HG02588 (cell line): Measurements from ENCODE around the gene HYKK.
"Not testable (repeated sequence)": the region's sequence is repeated elsewhere in the genome, so short reads cannot be mapped to it uniquely, and the experiment has no call there.

ENCODE experiments used
- ATAC-seq: cut with Tn5 transposase; IDR thresholded peaks from one replicate; pipeline ENCODE4 v1.9.1; 2021; ENCODE audit warnings: mild to moderate bottlenecking, moderate library complexity; ENCODE audit not compliant: unreplicated experiment

Gene HYKK

GRCh38 chr15:78539464-78540140 is 32.2 kb downstream of the HYKK start:
- ATAC-seq = not testable (repeated sequence)

- ATAC-seq = peak; percentile 77
Measured at GRCh38 chr15:78540141-78540870, 32.9 kb downstream of the HYKK start, which contains the start of gene PSMA4. PSMA4 (plus strand) TSS chr15:78540444; CDS start chr15:78541928, 1,484 bp downstream.

GRCh38 chr15:78540871-78541743 is 33.7 kb downstream of the HYKK start:
- no peak for ATAC-seq

- ATAC-seq = no peak
Measured at GRCh38 chr15:78541744-78542034, 34.3 kb downstream of the HYKK start.

GRCh38 chr15:78542647-78543046 is 35.3 kb downstream of the HYKK start:
- ATAC-seq = no peak

GRCh38 chr15:78550194-78550593 is 42.8 kb downstream of the HYKK start:
- ATAC-seq = no peak

GRCh38 chr15:78550815-78551214 is 43.4 kb downstream of the HYKK start:
- no peak for ATAC-seq

- no peak for ATAC-seq
Measured at GRCh38 chr15:78551902-78552301, 44.5 kb downstream of the HYKK start.

- ATAC-seq = no peak
Measured at GRCh38 chr15:78552597-78552996, 45.2 kb downstream of the HYKK start.

GRCh38 chr15:78560201-78560600 is 52.8 kb downstream of the HYKK start:
- ATAC-seq = not testable (repeated sequence)

GRCh38 chr15:78561490-78561889 is 54.1 kb downstream of the HYKK start:
- no peak for ATAC-seq

- no peak for ATAC-seq
Measured at GRCh38 chr15:78563092-78563491, 55.7 kb downstream of the HYKK start.

- ATAC-seq = peak; percentile 3
Measured at GRCh38 chr15:78564743-78565096, 57.3 kb downstream of the HYKK start.

- peak; percentile 61 for ATAC-seq
Measured at GRCh38 chr15:78565097-78565950, 57.9 kb downstream of the HYKK start, which contains the start of gene CHRNA5. CHRNA5 (plus strand) TSS chr15:78565520; CDS start chr15:78565720, 200 bp downstream.

- ATAC-seq = peak; percentile 13
Measured at GRCh38 chr15:78565951-78566774, 58.8 kb downstream of the HYKK start.

GRCh38 chr15:78567531-78567930 is 60.2 kb downstream of the HYKK start:
- ATAC-seq = no peak

- no peak for ATAC-seq
Measured at GRCh38 chr15:78570710-78571109, 63.3 kb downstream of the HYKK start.

- no peak for ATAC-seq
Measured at GRCh38 chr15:78571382-78571781, 64.0 kb downstream of the HYKK start.

- no peak for ATAC-seq
Measured at GRCh38 chr15:78573416-78573815, 66.0 kb downstream of the HYKK start.

GRCh38 chr15:78574944-78575343 is 67.6 kb downstream of the HYKK start:
- no peak for ATAC-seq
